ENCODE data around the gene ACTL6B.
"Not testable (repeated sequence)": the region's sequence is repeated elsewhere in the genome, so short reads cannot be mapped to it uniquely, and the experiment has no call there.

ACTL6B gene

DNA sequence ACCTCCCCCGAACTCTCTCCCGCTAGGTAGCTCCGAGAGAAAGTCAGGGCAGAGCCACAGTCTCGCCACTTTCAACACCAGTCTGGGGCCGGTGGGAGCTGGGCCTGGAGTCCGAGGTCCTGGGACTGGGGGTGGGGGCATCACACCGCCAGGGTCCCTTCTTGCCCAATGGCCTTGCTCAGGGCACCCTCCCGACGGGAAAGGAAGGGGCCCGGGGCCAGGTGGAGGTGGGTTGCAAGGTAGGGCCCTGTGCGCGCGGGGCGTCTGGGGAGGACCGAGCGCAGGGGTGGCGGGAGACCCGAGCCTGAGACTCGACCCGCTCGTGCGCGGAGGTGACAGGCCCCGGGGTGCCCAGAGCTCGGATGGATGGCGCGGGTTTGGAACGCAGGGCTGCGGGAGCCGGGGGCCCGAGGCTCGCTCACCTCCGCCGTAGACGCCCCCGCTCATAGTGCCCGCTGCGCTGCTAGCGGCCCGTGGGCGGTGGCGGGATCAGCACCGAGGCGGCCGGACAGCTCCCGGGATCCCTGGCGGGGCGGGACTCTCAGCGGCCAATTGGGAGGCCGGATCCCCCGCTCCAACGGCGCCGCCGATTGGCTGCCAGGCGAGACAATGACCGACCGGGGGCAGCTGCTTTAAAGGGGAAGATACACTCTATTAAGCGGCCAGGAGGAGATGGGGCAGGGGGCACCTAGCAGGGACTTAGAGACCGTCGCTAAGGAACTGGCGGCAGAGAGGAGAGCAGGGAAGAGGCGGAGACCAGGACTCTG is at the start of gene ACTL6B:
Gene ACTL6B, minus strand, starts transcription at position 541 of the 767 bp plus-strand sequence. Its CDS starts 94 bp downstream, at position 447.
- H3K4me3 ChIP-seq (ENCODE audit: low read depth, low read length) = no peak within 1 kb of the TSS
- TF ChIP-seq, protein P1, sequence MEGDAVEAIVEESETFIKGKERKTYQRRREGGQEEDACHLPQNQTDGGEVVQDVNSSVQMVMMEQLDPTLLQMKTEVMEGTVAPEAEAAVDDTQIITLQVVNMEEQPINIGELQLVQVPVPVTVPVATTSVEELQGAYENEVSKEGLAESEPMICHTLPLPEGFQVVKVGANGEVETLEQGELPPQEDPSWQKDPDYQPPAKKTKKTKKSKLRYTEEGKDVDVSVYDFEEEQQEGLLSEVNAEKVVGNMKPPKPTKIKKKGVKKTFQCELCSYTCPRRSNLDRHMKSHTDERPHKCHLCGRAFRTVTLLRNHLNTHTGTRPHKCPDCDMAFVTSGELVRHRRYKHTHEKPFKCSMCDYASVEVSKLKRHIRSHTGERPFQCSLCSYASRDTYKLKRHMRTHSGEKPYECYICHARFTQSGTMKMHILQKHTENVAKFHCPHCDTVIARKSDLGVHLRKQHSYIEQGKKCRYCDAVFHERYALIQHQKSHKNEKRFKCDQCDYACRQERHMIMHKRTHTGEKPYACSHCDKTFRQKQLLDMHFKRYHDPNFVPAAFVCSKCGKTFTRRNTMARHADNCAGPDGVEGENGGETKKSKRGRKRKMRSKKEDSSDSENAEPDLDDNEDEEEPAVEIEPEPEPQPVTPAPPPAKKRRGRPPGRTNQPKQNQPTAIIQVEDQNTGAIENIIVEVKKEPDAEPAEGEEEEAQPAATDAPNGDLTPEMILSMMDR (IDR thresholded peaks at IDR 0.05; ENCODE audit: insufficient read depth, low read depth, low read length, missing control alignments) = no peak
- DNase-seq (ENCODE audit: low read depth) = peak; percentile 18

DNA sequence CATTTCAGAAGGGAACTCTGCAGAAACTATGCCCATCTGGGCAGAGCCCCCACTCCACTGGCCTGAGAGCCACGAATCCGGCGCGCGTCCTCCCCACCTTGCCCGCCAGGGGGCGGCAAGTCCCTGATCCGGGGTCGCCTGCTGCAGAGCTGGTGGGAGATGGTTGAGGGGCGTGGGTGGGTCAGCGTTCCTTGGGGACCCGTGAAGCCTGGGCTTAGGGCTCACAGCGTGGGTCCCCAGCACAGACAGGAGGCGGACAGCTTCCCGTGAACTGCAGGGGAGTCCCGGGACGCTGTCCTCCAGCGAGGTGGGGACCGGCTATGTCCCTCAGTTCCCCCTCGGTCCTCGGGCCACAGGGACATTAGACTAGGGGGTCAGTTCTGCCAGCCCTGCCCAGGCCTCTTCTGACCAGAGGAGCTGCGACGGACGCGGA is 49.1 kb upstream of the ACTL6B start:
- peak; percentile 86 for DNase-seq (ENCODE audit: low read depth)
- peak overlapping the region; percentile 97 for H3K4me3 ChIP-seq (ENCODE audit: low read depth, low read length)
- TF ChIP-seq, protein P1 (IDR thresholded peaks at IDR 0.05; ENCODE audit: insufficient read depth, low read depth, low read length, missing control alignments) = peak; percentile 98

DNA sequence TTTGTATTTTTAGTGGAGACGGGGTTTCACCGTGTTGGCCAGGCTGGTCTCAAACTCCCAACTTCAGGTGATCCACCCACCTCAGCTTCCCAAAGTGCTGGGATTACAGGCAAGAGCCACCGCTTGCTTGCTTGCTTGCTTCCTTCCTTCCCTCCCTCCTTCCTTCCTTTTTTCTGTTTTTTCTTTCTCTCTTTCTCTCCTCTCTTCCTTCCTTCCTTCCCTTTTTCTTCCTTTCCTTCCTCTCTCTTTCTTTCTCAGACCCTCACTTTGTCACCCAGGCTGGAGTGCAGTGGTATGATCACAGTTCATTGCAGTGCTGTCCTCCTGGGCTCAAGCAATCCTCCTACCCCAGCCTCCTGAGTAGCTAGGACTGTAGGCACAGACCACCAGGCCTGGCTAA is 44.8 kb upstream of the ACTL6B start:
- not testable (repeated sequence) for H3K4me3 ChIP-seq (ENCODE audit: low read depth, low read length); DNase-seq (ENCODE audit: low read depth)

DNA sequence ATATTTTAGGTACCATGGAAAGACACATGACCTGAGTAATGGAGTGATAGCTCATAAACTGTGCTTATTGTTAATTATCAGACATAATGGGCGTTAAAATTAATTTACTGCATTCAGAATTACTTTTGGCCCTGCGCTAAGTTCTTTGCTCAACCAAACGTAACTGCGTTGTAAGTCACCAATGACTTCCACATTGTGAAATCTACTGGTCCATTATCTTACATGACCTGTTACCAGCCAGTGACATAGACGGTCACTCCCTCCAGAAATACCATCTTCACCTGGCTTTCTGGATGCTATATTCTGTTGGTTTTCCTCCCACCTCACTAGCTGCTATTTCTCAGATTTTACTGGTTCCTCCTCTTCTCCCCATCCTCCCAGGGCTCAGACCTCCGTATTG is 42.8 kb upstream of the ACTL6B start:
- no peak overlapping the region for H3K4me3 ChIP-seq (ENCODE audit: low read depth, low read length)
- DNase-seq (ENCODE audit: low read depth) = no peak
- TF ChIP-seq, protein P1 (IDR thresholded peaks at IDR 0.05; ENCODE audit: insufficient read depth, low read depth, low read length, missing control alignments) = no peak

DNA sequence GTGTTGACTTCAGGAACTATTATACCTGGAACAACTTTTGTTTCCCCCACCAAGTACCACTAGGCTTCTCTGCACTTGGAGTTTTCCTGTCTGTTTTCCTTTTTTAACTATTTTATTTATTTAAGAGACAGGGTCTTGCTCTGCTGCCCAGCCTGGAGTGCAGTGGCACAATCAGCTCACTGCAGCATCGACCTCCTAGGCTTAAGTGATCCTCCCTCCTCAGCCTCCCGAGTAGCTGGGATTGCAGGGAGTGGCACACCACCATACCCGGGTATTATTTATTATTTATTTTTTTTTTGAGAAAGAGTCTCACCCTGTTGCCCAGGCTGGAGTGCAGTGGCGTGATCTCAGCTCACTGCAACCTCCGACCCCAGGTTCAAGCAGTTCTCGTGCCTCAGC is 39.9 kb upstream of the ACTL6B start:
- TF ChIP-seq, protein P1 (IDR thresholded peaks at IDR 0.05; ENCODE audit: insufficient read depth, low read depth, low read length, missing control alignments) = no peak
- DNase-seq (ENCODE audit: low read depth) = no peak
- no peak overlapping the region for H3K4me3 ChIP-seq (ENCODE audit: low read depth, low read length)

DNA sequence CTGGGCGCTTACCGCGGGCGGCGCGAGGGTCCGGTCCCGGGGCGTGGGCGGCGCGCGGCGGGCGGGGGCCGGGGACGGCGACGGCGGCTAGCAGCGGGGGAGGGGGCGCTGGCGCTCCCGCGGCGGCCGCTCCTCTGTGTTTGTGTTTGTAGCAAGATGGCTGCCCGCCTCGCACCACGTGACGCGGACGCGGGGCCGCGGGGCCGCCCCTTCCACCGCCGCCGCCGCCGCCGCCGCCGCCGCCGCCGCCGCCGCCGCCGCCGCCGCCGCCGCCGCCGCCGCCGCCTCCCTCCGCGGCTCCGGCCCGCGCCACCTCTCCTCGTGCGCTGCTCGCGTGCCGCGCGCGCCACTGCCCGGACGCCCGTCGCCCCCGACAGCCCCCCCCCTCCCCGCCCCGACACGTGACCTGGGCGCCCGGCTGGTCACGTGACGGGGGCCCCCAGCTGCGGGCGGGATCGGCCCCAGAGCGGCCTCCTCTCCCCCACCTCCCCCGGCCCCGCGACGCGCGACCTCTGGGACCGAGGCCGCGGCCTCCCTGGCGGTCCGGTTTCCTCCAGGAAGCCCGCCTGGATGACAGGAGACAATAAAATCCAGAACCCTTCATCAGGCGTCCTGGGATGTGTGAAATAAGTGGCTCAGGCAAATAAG is 38.0 kb upstream of the ACTL6B start, which contains the start of gene GIGYF1:
Gene GIGYF1, minus strand, starts transcription at position 153 of the 648 bp plus-strand sequence. CDS start 6,012 bp downstream, outside the sequence.
- TF ChIP-seq, protein P1 (IDR thresholded peaks at IDR 0.05; ENCODE audit: insufficient read depth, low read depth, low read length, missing control alignments) = no peak
- H3K4me3 ChIP-seq (ENCODE audit: low read depth, low read length) = peak within 1 kb of the TSS; percentile 90
- DNase-seq (ENCODE audit: low read depth) = peak; percentile 83

DNA sequence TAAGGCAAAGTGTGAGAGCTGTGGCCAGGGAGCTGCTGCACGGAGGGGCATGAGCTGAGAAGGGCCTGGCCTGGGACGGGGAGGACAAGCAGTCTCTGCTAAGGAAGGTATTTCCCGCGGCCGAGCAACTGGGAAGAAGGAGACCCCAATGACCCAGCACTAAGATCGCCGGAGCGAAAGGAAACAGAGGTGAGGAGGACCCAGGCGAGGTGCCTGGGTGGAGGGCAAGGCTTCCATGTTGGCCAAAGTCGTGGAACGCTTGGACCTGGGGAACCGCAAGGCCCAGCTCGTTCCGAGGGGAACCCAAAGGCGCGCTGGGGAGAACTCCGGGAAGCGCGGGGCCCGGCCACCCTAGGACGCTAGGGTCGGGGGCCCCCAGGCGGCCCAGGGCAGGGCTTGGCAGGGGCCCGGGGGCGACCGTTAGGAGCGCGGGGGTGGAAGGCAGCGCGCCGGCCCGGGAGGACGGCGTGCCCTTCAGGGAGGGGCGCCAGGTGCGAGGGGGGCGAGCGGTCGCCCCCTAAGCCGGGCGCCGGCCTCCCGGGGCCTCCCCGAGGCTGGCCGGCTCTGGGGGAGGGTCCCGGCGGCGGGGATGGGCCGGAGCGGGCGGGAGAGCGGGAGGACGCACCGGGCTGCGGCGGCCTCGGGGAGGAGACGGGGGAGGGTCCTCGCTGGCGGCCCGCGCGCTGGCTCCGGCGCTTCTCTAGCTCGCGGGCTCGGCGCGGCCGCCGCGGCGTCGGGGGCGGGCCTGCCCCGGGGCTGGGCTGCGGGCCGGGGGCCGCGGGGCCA is 37.3 kb upstream of the ACTL6B start:
- TF ChIP-seq, protein P1 (IDR thresholded peaks at IDR 0.05; ENCODE audit: insufficient read depth, low read depth, low read length, missing control alignments) = no peak
- peak overlapping the region; percentile 90 for H3K4me3 ChIP-seq (ENCODE audit: low read depth, low read length)
- DNase-seq (ENCODE audit: low read depth) = no peak
